AG04449 (cell line): ENCODE data around the gene TENM3.

Experiments used
- CTCF ChIA-PET: fragments of 350-600 bp; formaldehyde crosslinking; extraction: SDS; loops from one replicate; lab custom pipeline; 2021; ENCODE audit warnings: antibody characterized with exemption; lab: Yijun Ruan, JAX
- POLR2A ChIA-PET: fragments of 400-600, 350-600 bp; formaldehyde crosslinking; extraction: SDS; loops from one replicate; lab custom pipeline; 2020; ENCODE audit warnings: antibody characterized with exemption, inconsistent platforms; lab: Yijun Ruan, JAX
- DNase-seq: peaks from one replicate; pipeline ENCODE4 v3.0.0-alpha.2; 2010; ENCODE audit warnings: low read depth, low spot score
- H3K4me3 ChIP-seq: 2 replicates; pipeline ENCODE4 v1.5.1; 2011; ENCODE audit warnings: low read depth, mild to moderate bottlenecking, control low read depth, low read length
- CTCF ChIP-seq: IDR thresholded peaks from one replicate; pipeline ENCODE4 v1.5.1; 2011; ENCODE audit warnings: mild to moderate bottlenecking, moderate library complexity, low read length, control low read depth, inconsistent platforms; ENCODE audit not compliant: insufficient read depth; ENCODE audit errors: missing control alignments

Gene TENM3

GRCh38 chr4:182292612-182293011 is 49.4 kb downstream of the TENM3 start:
- CTCF ChIA-PET, result no interaction called here
- POLR2A ChIA-PET, result no interaction called here
- no peak for TF ChIP-seq CTCF
- DNase-seq, result no peak
- no peak overlapping the region for H3K4me3 ChIP-seq

GRCh38 chr4:182293691-182294255 is 50.6 kb downstream of the TENM3 start:
- ChIA-PET CTCF (no interaction called here), POLR2A (no interaction called here)
- DNase-seq, result no peak
- TF ChIP-seq CTCF, result no peak
- H3K4me3 ChIP-seq, result no peak overlapping the region

GRCh38 chr4:182294451-182294850 is 51.2 kb downstream of the TENM3 start:
- no peak for DNase-seq
- POLR2A ChIA-PET, result no interaction called here
- H3K4me3 ChIP-seq, result no peak overlapping the region
- CTCF ChIA-PET, result no interaction called here
- no peak for TF ChIP-seq CTCF

- no peak for TF ChIP-seq CTCF
- no peak for DNase-seq
- POLR2A ChIA-PET, result interaction anchor here (0.8 kb wide), 1 partner anchor 12 kb away, joined by 3 read pairs; no protein-coding TSS in a partner anchor
- H3K4me3 ChIP-seq, result no peak overlapping the region
- CTCF ChIA-PET, result interaction anchor here (1.7 kb wide), 1 partner anchor 10 kb away, joined by 7 read pairs; no protein-coding TSS in a partner anchor
These were observed 54.5 kb downstream of the TENM3 start for GRCh38 chr4:182297659-182298058.

GRCh38 chr4:182301736-182302135 is 58.5 kb downstream of the TENM3 start:
- CTCF ChIA-PET, result interaction anchor here (0.7 kb wide), 1 partner anchor 38 kb away, joined by 3 read pairs; no protein-coding TSS in a partner anchor
- no peak for TF ChIP-seq CTCF
- POLR2A ChIA-PET, result no interaction called here
- no peak for DNase-seq
- no peak overlapping the region for H3K4me3 ChIP-seq

- ChIA-PET POLR2A (no interaction called here), CTCF (no interaction called here)
- H3K4me3 ChIP-seq, result no peak overlapping the region
- TF ChIP-seq CTCF, result no peak
- DNase-seq, result no peak
These were observed 60.6 kb downstream of the TENM3 start for GRCh38 chr4:182303847-182304246.
